ENCODE results near the gene PHIP. TPM values are rescaled to one million over a fixed set of nuclear protein-coding genes. Genes with fewer than 3 reads are reported as not detected.

PHIP gene
- total RNA-seq, 1 experiment from 2014 or later = 53.6 TPM

- H2AFZ ChIP-seq (ENCODE audit: low read length) = no peak overlapping the region
- H2BK120ac ChIP-seq (ENCODE audit: low read depth, low read length, poor library complexity, severe bottlenecking) = no peak overlapping the region
- no peaks in the 10 kb centered on the region for H3K27me3 ChIP-seq (ENCODE audit: insufficient read depth, low read length)
- no peak overlapping the region for H2BK5ac ChIP-seq (ENCODE audit: insufficient read length, low read length)
- no peak overlapping the region for H2BK15ac ChIP-seq (ENCODE audit: low read depth, low read length)
- H4K8ac ChIP-seq (replicated peaks; ENCODE audit: insufficient read length, low read depth, low read length) = no peak overlapping the region
- H3K4me1 ChIP-seq (ENCODE audit: insufficient read depth, low read length) = no peaks in the 10 kb centered on the region
- no CpG with 5 or more reads among the region's 1 CpG for WGBS (ENCODE audit: extremely low coverage, insufficient read length, low lambda C conversion rate)
- peaks cover 11 to 15% (median 14%) of the 10 kb centered on the region in 3 experiments; a peak in 6 of 7 replicates for H3K36me3 Mint-ChIP-seq (ENCODE audit: insufficient read depth in 1 of 3, low read depth in 3 of 3)
- no peak overlapping the region for H3K14ac ChIP-seq (ENCODE audit: insufficient read depth, low read length)
- H3K27ac ChIP-seq (ENCODE audit: insufficient read length, low read depth, low read length) = no peak overlapping the region
- H3K4me2 ChIP-seq (ENCODE audit: insufficient read depth, insufficient read length, low read length) = no peak overlapping the region
- H2BK12ac ChIP-seq (ENCODE audit: insufficient read length, low read depth, low read length) = no peak overlapping the region
- no peak overlapping the region for H4K5ac ChIP-seq (ENCODE audit: insufficient read length, low read depth, low read length)
- H3K79me2 ChIP-seq (ENCODE audit: insufficient read depth, low read length) = peaks cover 22% of the 10 kb centered on the region; the same call in 1 of the 2 replicates
- no peak overlapping the region for H2AK5ac ChIP-seq (ENCODE audit: insufficient read length, low read length)
- TF ChIP-seq, protein P1, sequence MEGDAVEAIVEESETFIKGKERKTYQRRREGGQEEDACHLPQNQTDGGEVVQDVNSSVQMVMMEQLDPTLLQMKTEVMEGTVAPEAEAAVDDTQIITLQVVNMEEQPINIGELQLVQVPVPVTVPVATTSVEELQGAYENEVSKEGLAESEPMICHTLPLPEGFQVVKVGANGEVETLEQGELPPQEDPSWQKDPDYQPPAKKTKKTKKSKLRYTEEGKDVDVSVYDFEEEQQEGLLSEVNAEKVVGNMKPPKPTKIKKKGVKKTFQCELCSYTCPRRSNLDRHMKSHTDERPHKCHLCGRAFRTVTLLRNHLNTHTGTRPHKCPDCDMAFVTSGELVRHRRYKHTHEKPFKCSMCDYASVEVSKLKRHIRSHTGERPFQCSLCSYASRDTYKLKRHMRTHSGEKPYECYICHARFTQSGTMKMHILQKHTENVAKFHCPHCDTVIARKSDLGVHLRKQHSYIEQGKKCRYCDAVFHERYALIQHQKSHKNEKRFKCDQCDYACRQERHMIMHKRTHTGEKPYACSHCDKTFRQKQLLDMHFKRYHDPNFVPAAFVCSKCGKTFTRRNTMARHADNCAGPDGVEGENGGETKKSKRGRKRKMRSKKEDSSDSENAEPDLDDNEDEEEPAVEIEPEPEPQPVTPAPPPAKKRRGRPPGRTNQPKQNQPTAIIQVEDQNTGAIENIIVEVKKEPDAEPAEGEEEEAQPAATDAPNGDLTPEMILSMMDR (conservative IDR thresholded peaks at IDR 0.05) = no peak
- peaks cover 3% of the 10 kb centered on the region for H3K79me1 ChIP-seq (ENCODE audit: insufficient read depth, low read depth, low read length, poor library complexity, severe bottlenecking)
- peak overlapping the region; percentile 65 to 97 (median 93); a peak in 5 of 7 replicates for H3K27ac Mint-ChIP-seq
- H3K27me3 Mint-ChIP-seq (ENCODE audit: low read depth) = no peaks in the 10 kb centered on the region
- H3K18ac ChIP-seq (ENCODE audit: insufficient read length, low read depth, low read length) = no peak overlapping the region
- H3K9ac ChIP-seq (ENCODE audit: extremely low read depth, insufficient read length, low read length) = no peak overlapping the region
- no peak overlapping the region for H3K56ac ChIP-seq (ENCODE audit: insufficient read length, low read depth, low read length)
- no peak overlapping the region for H4K91ac ChIP-seq (ENCODE audit: insufficient read length, low read depth, low read length)
- H4K20me1 ChIP-seq (ENCODE audit: control insufficient read depth, insufficient read depth, insufficient read length) = no peaks in the 10 kb centered on the region
- H3K9me3 ChIP-seq (ENCODE audit: control insufficient read depth, low read depth, low read length) = no peaks in the 10 kb centered on the region
- peaks cover 34 to 38% of the 10 kb centered on the region in 2 experiments for H3K4me1 Mint-ChIP-seq
- no peak overlapping the region for H3K23ac ChIP-seq (ENCODE audit: insufficient read length, low read depth, low read length)
- no peak overlapping the region for H3T11ph ChIP-seq (ENCODE audit: low read length)
- no peak for DNase-seq
- H3K23me2 ChIP-seq (ENCODE audit: insufficient read length, low read depth, low read length, poor library complexity, severe bottlenecking) = peaks cover 8% of the 10 kb centered on the region
- H3K4me3 Mint-ChIP-seq = peak overlapping the region; percentile 69 to 85
- H3K9me3 Mint-ChIP-seq = no peaks in the 10 kb centered on the region; a peak in 1 of 5 replicates
- no peak overlapping the region for H3K4ac ChIP-seq (ENCODE audit: low read depth, low read length)
- H2BK20ac ChIP-seq (ENCODE audit: low read depth, low read length, poor library complexity, severe bottlenecking) = no peak overlapping the region
Observed at GRCh38 chr6:79073888-79074287, 4.2 kb downstream of the PHIP start.

Data from H9 (cell line).